Activated CD4-positive, CD25-positive, alpha-beta regulatory T cell treated with anti-CD3 and anti-CD28 coated beads, Interleukin-2, amount 50 U/mL, for 72 hours (primary cell): Measurements from ENCODE around the gene CAPN9.

Source experiments
- DNase-seq: peaks from one replicate; pipeline ENCODE4 v3.0.0; 2021

Gene CAPN9

GRCh38 chr1:230772457-230773395 lies 25.5 kb downstream of the CAPN9 start:
- DNase-seq = no peak

- DNase-seq = no peak
Measured at GRCh38 chr1:230773396-230774033, 26.3 kb downstream of the CAPN9 start.

- DNase-seq = no peak
Measured at GRCh38 chr1:230778916-230779590, 31.9 kb downstream of the CAPN9 start.

GRCh38 chr1:230781131-230781530 lies 33.9 kb downstream of the CAPN9 start:
- no peak for DNase-seq

GRCh38 chr1:230781594-230781993 lies 34.4 kb downstream of the CAPN9 start:
- DNase-seq = no peak

GRCh38 chr1:230784163-230784562 lies 37.0 kb downstream of the CAPN9 start:
- DNase-seq = no peak

- DNase-seq = no peak
Measured at GRCh38 chr1:230785636-230786384, 38.6 kb downstream of the CAPN9 start.

- no peak for DNase-seq
Measured at GRCh38 chr1:230786385-230786753, 39.2 kb downstream of the CAPN9 start.

GRCh38 chr1:230787471-230787870 lies 40.3 kb downstream of the CAPN9 start:
- no peak for DNase-seq

GRCh38 chr1:230788561-230789275 lies 41.5 kb downstream of the CAPN9 start:
- DNase-seq = no peak

- DNase-seq = no peak
Measured at GRCh38 chr1:230790026-230790425, 42.8 kb downstream of the CAPN9 start.

GRCh38 chr1:230791986-230792564 lies 44.9 kb downstream of the CAPN9 start:
- no peak for DNase-seq

- DNase-seq = no peak
Measured at GRCh38 chr1:230792691-230793462, 45.7 kb downstream of the CAPN9 start.

- no peak for DNase-seq
Measured at GRCh38 chr1:230793463-230793745, 46.2 kb downstream of the CAPN9 start.

GRCh38 chr1:230794431-230794830 lies 47.2 kb downstream of the CAPN9 start:
- DNase-seq = no peak

- no peak for DNase-seq
Measured at GRCh38 chr1:230794871-230795605, 47.9 kb downstream of the CAPN9 start.

GRCh38 chr1:230796626-230797025 lies 49.4 kb downstream of the CAPN9 start:
- no peak for DNase-seq

- no peak for DNase-seq
Measured at GRCh38 chr1:230797376-230797920, 50.3 kb downstream of the CAPN9 start.

- no peak for DNase-seq
Measured at GRCh38 chr1:230797942-230798365, 50.8 kb downstream of the CAPN9 start.

GRCh38 chr1:230798491-230798890 lies 51.3 kb downstream of the CAPN9 start:
- DNase-seq = no peak
